ENCODE measurements around the gene TUBA3E.
"Not testable (repeated sequence)": the region's sequence is repeated elsewhere in the genome, so short reads cannot be mapped to it uniquely, and the experiment has no call there.

Gene TUBA3E

DNA sequence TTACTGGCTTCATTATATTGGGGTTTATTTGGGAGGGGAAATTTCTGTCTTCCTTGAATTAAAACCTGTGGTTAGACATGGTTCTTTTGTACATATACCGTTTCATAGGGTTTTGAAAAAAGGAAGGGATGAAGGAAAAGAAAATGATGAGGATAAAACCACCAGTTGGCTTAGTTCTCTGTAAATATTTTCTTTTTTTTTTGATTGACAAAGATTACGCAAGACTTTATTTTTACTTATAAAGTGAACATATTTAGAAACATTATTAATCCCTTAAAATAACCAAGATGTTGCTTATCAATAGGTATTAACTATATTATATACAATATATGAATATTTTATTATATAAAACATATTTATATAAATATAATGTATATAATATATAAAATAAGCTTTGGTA is 45.1 kb upstream of the TUBA3E start:
- no peak for DNase-seq (ENCODE audit: low read depth in 1 of 2, low spot score in 1 of 2)
- Histone ChIP-seq H3K4me3 (replicated peaks; ENCODE audit: insufficient read depth, low read length) (no peak overlapping the region), H3K27ac (replicated peaks) (no peak overlapping the region), H3K27me3 (ENCODE audit: insufficient read depth, poor library complexity, severe bottlenecking) (no peaks in the 10 kb centered on the region)
- TF ChIP-seq CTCF (IDR thresholded peaks at IDR 0.05; ENCODE audit: insufficient read depth, low read length) = no peak
- TF ChIP-seq REST (IDR thresholded peaks at IDR 0.05; ENCODE audit: insufficient replicate concordance, low read depth) = no peak

DNA sequence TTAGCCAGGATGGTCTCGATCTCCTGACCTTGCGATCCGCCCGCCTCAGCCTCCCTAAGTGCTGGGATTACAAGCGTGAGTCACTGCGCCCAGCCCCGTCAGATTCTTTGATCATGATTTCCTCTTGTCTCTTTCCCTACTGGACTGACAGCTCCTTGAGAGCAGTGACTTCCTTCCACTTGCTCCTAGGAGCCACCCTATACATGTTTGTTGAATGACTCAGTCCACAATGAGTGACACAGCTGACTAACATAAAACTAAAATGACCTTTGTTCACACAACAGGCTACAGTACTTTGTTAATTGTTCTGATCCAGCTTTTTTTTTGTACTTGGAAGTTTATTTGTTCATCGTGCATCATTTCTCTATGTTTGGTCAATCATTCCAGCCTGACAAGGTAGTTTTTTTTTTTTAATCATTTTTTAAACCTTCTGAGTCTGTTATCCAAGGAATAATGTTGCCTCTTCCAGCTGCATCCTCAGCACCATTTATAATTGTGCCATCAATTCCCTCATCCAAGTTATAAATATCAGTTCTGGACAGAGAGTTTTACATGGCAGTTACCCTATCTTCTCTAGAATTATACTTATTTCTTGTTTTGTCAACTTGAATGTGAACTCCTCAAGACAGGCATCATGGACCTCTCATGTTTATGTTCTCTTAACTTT is 42.9 kb upstream of the TUBA3E start:
- Histone ChIP-seq H3K4me3 (replicated peaks; ENCODE audit: insufficient read depth, low read length) (no peak overlapping the region), H3K27ac (replicated peaks) (no peak overlapping the region)

DNA sequence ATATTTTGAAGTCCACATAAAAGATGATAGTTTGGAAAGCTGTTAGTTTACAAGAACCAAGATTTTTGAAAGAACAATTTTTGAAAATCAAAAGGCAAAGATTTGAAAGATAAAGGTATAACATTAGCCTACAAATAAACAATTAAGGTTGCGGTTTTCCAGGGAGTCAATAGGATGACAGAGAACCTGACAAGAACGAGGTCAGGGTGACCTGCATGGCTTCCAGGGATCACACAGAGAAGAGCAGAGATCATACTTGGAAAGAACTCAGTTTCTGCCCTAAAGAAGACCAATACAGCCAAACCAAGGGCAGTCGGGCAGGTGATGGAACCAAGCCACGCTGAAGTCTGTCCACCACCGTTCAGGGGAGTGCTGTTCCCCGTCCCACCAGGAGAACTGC is 41.3 kb upstream of the TUBA3E start:
- H3K27ac ChIP-seq (replicated peaks); H3K4me3 ChIP-seq (replicated peaks; ENCODE audit: insufficient read depth, low read length); H3K27me3 ChIP-seq (ENCODE audit: insufficient read depth, poor library complexity, severe bottlenecking); DNase-seq (ENCODE audit: low read depth in 1 of 2, low spot score in 1 of 2): not testable (repeated sequence)

More for the DNA sequence above, 42.9 kb upstream of the TUBA3E start:
- no peak for TF ChIP-seq REST (IDR thresholded peaks at IDR 0.05; ENCODE audit: insufficient replicate concordance, low read depth)
- TF ChIP-seq POLR2AphosphoS5 (IDR thresholded peaks at IDR 0.05; ENCODE audit: low read depth) = no peak
- no peak for TF ChIP-seq CTCF (IDR thresholded peaks at IDR 0.05; ENCODE audit: insufficient read depth, low read length)
- TF ChIP-seq GABPA (IDR thresholded peaks at IDR 0.05; ENCODE audit: low read depth) = no peak
- no peak for DNase-seq (ENCODE audit: low read depth in 1 of 2, low spot score in 1 of 2)
- H3K27me3 ChIP-seq (ENCODE audit: insufficient read depth, poor library complexity, severe bottlenecking) = no peaks in the 10 kb centered on the region

- H3K27me3 ChIP-seq (ENCODE audit: insufficient read depth, poor library complexity, severe bottlenecking); H3K27ac ChIP-seq (replicated peaks); H3K4me3 ChIP-seq (replicated peaks; ENCODE audit: insufficient read depth, low read length); DNase-seq (ENCODE audit: low read depth in 1 of 2, low spot score in 1 of 2): not testable (repeated sequence)
These were observed 34.8 kb upstream of the TUBA3E start for GRCh38 chr2:130233066-130233465.

- no peak for DNase-seq (ENCODE audit: low read depth in 1 of 2, low spot score in 1 of 2)
- TF ChIP-seq POLR2AphosphoS5 (IDR thresholded peaks at IDR 0.05; ENCODE audit: low read depth) = no peak
- TF ChIP-seq SPI1 (IDR thresholded peaks at IDR 0.05; ENCODE audit: borderline replicate concordance, low read depth) = no peak
- no peak for TF ChIP-seq GABPA (IDR thresholded peaks at IDR 0.05; ENCODE audit: low read depth)
- no peak for TF ChIP-seq CTCF (IDR thresholded peaks at IDR 0.05; ENCODE audit: insufficient read depth, low read length)
- no peak for TF ChIP-seq REST (IDR thresholded peaks at IDR 0.05; ENCODE audit: insufficient replicate concordance, low read depth)
- Histone ChIP-seq H3K4me3 (replicated peaks; ENCODE audit: insufficient read depth, low read length) (no peak overlapping the region), H3K27ac (replicated peaks) (no peak overlapping the region), H3K27me3 (ENCODE audit: insufficient read depth, poor library complexity, severe bottlenecking) (no peaks in the 10 kb centered on the region)
These were observed 33.4 kb upstream of the TUBA3E start for GRCh38 chr2:130231656-130232055.

DNA sequence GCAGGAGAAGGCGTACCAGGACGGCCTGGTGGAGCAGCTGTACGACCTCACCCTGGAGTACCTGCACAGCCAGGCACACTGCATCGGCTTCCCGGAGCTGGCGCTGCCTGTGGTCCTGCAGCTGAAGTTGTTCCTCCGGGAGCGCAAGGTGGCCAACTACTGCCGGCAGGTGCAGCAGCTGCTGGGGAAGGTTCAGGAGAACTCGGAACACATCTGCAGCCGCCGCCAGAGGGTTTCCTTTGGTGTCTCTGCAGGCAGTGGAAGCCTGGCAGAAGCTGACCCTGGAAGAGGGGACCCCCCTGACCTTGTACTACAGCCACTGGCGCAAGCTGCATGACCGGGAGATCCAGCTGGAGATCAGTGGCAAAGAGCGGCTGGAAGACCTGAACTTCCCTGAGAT is 32.7 kb upstream of the TUBA3E start:
- H3K27me3 ChIP-seq (ENCODE audit: insufficient read depth, poor library complexity, severe bottlenecking); H3K27ac ChIP-seq (replicated peaks); DNase-seq (ENCODE audit: low read depth in 1 of 2, low spot score in 1 of 2); H3K4me3 ChIP-seq (replicated peaks; ENCODE audit: insufficient read depth, low read length): not testable (repeated sequence)
